ENCODE measurements around the gene UPK1B.
"Not testable (repeated sequence)": the region's sequence is repeated elsewhere in the genome, so short reads cannot be mapped to it uniquely, and the experiment has no call there.

Gene UPK1B

GRCh38 chr3:119240101-119240590 lies 66.7 kb downstream of the UPK1B start:
- no peaks in the 10 kb centered on the region for H3K27me3 ChIP-seq (ENCODE audit: low read depth, low read length)
- H3K4me3 ChIP-seq (ENCODE audit: low read depth in 1 of 2, low read length in 2 of 2): peak overlapping the region; percentile 87 to 88

GRCh38 chr3:119240591-119241434 lies 67.4 kb downstream of the UPK1B start, which contains the start of gene B4GALT4:
TSS of gene B4GALT4 (minus strand) at chr3:119240878. CDS start at chr3:119230099, 10,779 bp downstream.
- Histone ChIP-seq H3K4me1 (ENCODE audit: control insufficient read depth in 1 of 2, insufficient read depth in 2 of 2, low read length in 2 of 2) (peaks cover 3 to 8% of the 10 kb centered on the region in 2 donors), H3K27me3 (ENCODE audit: low read depth, low read length) (no peaks in the 10 kb centered on the region), H3K9me3 (ENCODE audit: control insufficient read depth in 1 of 2, low read length in 2 of 2) (no peaks in the 10 kb centered on the region), H3K4me3 (ENCODE audit: low read depth in 1 of 2, low read length in 2 of 2) (peak within 1 kb of the TSS; percentile 87 to 88), H3K36me3 (ENCODE audit: control insufficient read depth in 1 of 2, insufficient read depth in 2 of 2, low read length in 2 of 2) (peaks cover 3 to 4% of the 10 kb centered on the region in 2 donors), H3K27ac (ENCODE audit: low read length) (peak within 1 kb of the TSS; percentile 89)

More at GRCh38 chr3:119240101-119240590, 66.7 kb downstream of the UPK1B start:
- peak overlapping the region; percentile 89 for H3K27ac ChIP-seq (ENCODE audit: low read length)
- no peaks in the 10 kb centered on the region for H3K9me3 ChIP-seq (ENCODE audit: control insufficient read depth in 1 of 2, low read length in 2 of 2)
- peaks cover 3 to 8% of the 10 kb centered on the region in 2 donors for H3K4me1 ChIP-seq (ENCODE audit: control insufficient read depth in 1 of 2, insufficient read depth in 2 of 2, low read length in 2 of 2)
- peaks cover 7 to 9% of the 10 kb centered on the region in 2 donors for H3K36me3 ChIP-seq (ENCODE audit: control insufficient read depth in 1 of 2, insufficient read depth in 2 of 2, low read length in 2 of 2)

- not testable (repeated sequence) for H3K4me1 ChIP-seq (ENCODE audit: control insufficient read depth in 1 of 2, insufficient read depth in 2 of 2, low read length in 2 of 2); H3K27me3 ChIP-seq (ENCODE audit: low read depth, low read length); H3K9me3 ChIP-seq (ENCODE audit: control insufficient read depth in 1 of 2, low read length in 2 of 2); H3K4me3 ChIP-seq (ENCODE audit: low read depth in 1 of 2, low read length in 2 of 2); H3K36me3 ChIP-seq (ENCODE audit: control insufficient read depth in 1 of 2, insufficient read depth in 2 of 2, low read length in 2 of 2); H3K27ac ChIP-seq (ENCODE audit: low read length)
These were observed 69.1 kb downstream of the UPK1B start for GRCh38 chr3:119242387-119243057.

DNA sequence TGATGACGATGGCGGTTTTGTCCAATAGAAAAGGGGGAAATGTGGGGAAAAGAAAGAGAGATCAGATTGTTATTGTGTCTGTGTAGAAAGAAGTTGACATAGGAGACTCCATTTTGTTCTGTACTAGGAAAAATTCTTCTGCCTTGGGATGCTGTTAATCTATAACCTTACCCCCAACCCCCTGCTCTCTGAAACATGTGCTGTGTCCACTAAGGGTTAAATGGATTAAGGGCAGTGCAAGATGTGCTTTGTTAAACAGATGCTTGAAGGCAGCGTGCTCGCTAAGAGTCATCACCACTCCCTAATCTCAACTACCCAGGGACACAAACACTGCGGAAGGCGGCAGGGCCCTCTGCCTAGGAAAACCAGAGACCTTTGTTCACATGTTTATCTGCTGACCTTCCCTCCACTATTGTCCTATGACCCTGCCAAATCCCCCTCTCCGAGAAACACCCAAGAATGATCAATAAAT lies 69.7 kb downstream of the UPK1B start:
- not testable (repeated sequence) for H3K27me3 ChIP-seq (ENCODE audit: low read depth, low read length); H3K27ac ChIP-seq (ENCODE audit: low read length); H3K36me3 ChIP-seq (ENCODE audit: control insufficient read depth in 1 of 2, insufficient read depth in 2 of 2, low read length in 2 of 2); H3K9me3 ChIP-seq (ENCODE audit: control insufficient read depth in 1 of 2, low read length in 2 of 2); H3K4me3 ChIP-seq (ENCODE audit: low read depth in 1 of 2, low read length in 2 of 2); H3K4me1 ChIP-seq (ENCODE audit: control insufficient read depth in 1 of 2, insufficient read depth in 2 of 2, low read length in 2 of 2)

- Histone ChIP-seq H3K36me3 (ENCODE audit: control insufficient read depth in 1 of 2, insufficient read depth in 2 of 2, low read length in 2 of 2) (no peaks in the 10 kb centered on the region), H3K27ac (ENCODE audit: low read length) (no peak overlapping the region), H3K4me1 (ENCODE audit: control insufficient read depth in 1 of 2, insufficient read depth in 2 of 2, low read length in 2 of 2) (peaks cover 2 to 8% of the 10 kb centered on the region in 2 donors), H3K9me3 (ENCODE audit: control insufficient read depth in 1 of 2, low read length in 2 of 2) (no peaks in the 10 kb centered on the region), H3K4me3 (ENCODE audit: low read depth in 1 of 2, low read length in 2 of 2) (no peak overlapping the region), H3K27me3 (ENCODE audit: low read depth, low read length) (no peaks in the 10 kb centered on the region)
These were observed 70.3 kb downstream of the UPK1B start for GRCh38 chr3:119243712-119244111.

DNA sequence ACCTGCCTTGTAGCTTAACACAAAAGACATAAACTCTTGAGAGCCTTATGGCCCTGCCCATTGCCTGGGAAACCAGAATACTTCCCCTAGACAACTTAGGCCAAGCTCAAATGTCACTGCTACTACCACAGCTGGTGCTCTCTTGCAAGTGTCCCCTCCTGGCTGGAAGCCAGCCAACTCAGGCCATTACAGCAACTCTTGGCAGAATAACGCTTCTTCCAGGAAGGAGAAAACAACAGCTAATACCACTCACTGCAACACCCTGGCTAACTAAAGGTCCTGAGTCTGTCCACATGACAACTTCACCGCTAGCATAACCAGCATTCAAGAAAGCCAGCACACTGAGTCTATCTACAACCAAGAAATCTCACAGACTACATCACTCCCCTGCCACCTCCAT lies 72.4 kb downstream of the UPK1B start:
- no peaks in the 10 kb centered on the region for H3K4me1 ChIP-seq (ENCODE audit: control insufficient read depth in 1 of 2, insufficient read depth in 2 of 2, low read length in 2 of 2)
- H3K36me3 ChIP-seq (ENCODE audit: control insufficient read depth in 1 of 2, insufficient read depth in 2 of 2, low read length in 2 of 2): no peaks in the 10 kb centered on the region
- H3K4me3 ChIP-seq (ENCODE audit: low read depth in 1 of 2, low read length in 2 of 2): no peak overlapping the region
- no peaks in the 10 kb centered on the region for H3K9me3 ChIP-seq (ENCODE audit: control insufficient read depth in 1 of 2, low read length in 2 of 2)
- H3K27ac ChIP-seq (ENCODE audit: low read length): no peak overlapping the region
- H3K27me3 ChIP-seq (ENCODE audit: low read depth, low read length): no peaks in the 10 kb centered on the region
